Mucosa of stomach (tissue), 1 donor: ENCODE results near the gene MAST3.
"Not testable (repeated sequence)": the region's sequence is repeated elsewhere in the genome, so short reads cannot be mapped to it uniquely, and the experiment has no call there.

Source experiments
- H3K27me3 ChIP-seq: one replicate; pipeline ENCODE4 v1.7.0; 2013; ENCODE audit warnings: mild to moderate bottlenecking, low read length; ENCODE audit not compliant: control insufficient read depth, insufficient read depth
- H3K36me3 ChIP-seq: one replicate; pipeline ENCODE4 v1.7.0; 2013; ENCODE audit warnings: low read length; ENCODE audit not compliant: control insufficient read depth, insufficient read depth
- H3K4me1 ChIP-seq: one replicate; pipeline ENCODE4 v1.7.0; 2013; ENCODE audit warnings: mild to moderate bottlenecking, low read length; ENCODE audit not compliant: control insufficient read depth, insufficient read depth
- H3K4me3 ChIP-seq: one replicate; pipeline ENCODE4 v1.7.0; 2013; ENCODE audit warnings: low read length
- H3K9ac ChIP-seq: one replicate; pipeline ENCODE4 v1.7.0; 2013; ENCODE audit warnings: mild to moderate bottlenecking, low read length, moderate library complexity
- H3K9me3 ChIP-seq: one replicate; pipeline ENCODE4 v1.7.0; 2013; ENCODE audit warnings: mild to moderate bottlenecking, low read length, moderate library complexity; ENCODE audit not compliant: control insufficient read depth
- donor health status: Pancreatic carcinoma.

MAST3 gene

GRCh38 chr19:18105259-18105658 lies 7.7 kb downstream of the MAST3 start:
- H3K4me1 ChIP-seq = peaks cover 22% of the 10 kb centered on the region
- H3K36me3 ChIP-seq, H3K27me3 ChIP-seq, H3K9me3 ChIP-seq, H3K9ac ChIP-seq, H3K4me3 ChIP-seq: not testable (repeated sequence)

DNA sequence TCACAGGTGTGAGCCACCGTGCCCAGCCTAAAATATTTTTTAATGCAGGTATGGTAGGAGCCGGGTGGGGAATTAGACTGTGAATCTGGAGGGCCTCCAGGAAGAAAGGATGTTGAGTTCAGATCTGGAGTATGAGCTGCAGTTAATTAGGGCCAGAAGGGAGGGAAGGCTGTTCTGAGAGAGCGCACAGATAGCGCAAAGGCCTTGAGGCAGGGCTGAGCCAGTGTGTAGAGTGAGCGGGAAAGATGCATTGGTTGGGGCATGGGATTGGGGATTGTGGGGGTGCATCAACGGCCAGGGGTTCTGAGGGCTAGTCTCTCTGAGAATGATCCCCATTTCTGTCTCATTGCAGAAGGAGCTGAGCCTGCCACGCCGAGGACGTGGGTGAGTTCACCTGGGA lies 9.7 kb downstream of the MAST3 start:
- Histone ChIP-seq H3K9me3 (no peaks in the 10 kb centered on the region), H3K4me3 (no peak overlapping the region), H3K27me3 (no peaks in the 10 kb centered on the region), H3K9ac (no peak overlapping the region), H3K4me1 (peaks cover 33% of the 10 kb centered on the region), H3K36me3 (no peaks in the 10 kb centered on the region)

DNA sequence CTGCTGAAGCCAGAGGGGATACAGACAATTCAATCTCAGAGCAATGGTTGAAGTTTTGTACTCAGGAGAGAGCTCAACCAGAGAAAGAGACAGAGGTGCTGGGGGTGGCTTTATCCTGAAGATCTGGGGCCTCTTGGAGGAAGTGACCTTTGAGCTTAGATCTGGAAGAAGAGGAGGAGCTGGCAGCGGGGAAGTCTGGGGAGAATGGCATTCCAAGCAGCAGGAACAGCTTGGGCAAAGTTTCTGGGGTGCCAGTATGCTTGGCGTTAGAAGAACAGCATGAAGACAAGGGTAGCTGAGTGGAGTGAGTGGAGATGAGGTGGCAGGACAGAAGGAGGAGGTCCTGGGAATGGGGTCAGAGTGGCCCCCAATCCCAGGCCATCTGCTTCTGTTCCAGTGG lies 11.3 kb downstream of the MAST3 start:
- Histone ChIP-seq H3K4me3 (no peak overlapping the region), H3K9me3 (no peaks in the 10 kb centered on the region), H3K9ac (peak overlapping the region; percentile 76)

GRCh38 chr19:18109341-18109732 lies 11.8 kb downstream of the MAST3 start:
- no peaks in the 10 kb centered on the region for H3K9me3 ChIP-seq
- no peaks in the 10 kb centered on the region for H3K27me3 ChIP-seq
- no peaks in the 10 kb centered on the region for H3K36me3 ChIP-seq
- H3K9ac ChIP-seq = peak overlapping the region; percentile 76
- peaks cover 36% of the 10 kb centered on the region for H3K4me1 ChIP-seq
- H3K4me3 ChIP-seq = no peak overlapping the region

More for the DNA sequence above, 11.3 kb downstream of the MAST3 start:
- no peaks in the 10 kb centered on the region for H3K36me3 ChIP-seq
- H3K27me3 ChIP-seq = no peaks in the 10 kb centered on the region
- peaks cover 40% of the 10 kb centered on the region for H3K4me1 ChIP-seq

- no peaks in the 10 kb centered on the region for H3K9me3 ChIP-seq
- H3K4me3 ChIP-seq = peak overlapping the region; percentile 31
- H3K4me1 ChIP-seq = peaks cover 31% of the 10 kb centered on the region
- H3K9ac ChIP-seq = peak overlapping the region; percentile 76
- no peaks in the 10 kb centered on the region for H3K27me3 ChIP-seq
- H3K36me3 ChIP-seq = no peaks in the 10 kb centered on the region
Measured at GRCh38 chr19:18109733-18110608, 12.4 kb downstream of the MAST3 start.

DNA sequence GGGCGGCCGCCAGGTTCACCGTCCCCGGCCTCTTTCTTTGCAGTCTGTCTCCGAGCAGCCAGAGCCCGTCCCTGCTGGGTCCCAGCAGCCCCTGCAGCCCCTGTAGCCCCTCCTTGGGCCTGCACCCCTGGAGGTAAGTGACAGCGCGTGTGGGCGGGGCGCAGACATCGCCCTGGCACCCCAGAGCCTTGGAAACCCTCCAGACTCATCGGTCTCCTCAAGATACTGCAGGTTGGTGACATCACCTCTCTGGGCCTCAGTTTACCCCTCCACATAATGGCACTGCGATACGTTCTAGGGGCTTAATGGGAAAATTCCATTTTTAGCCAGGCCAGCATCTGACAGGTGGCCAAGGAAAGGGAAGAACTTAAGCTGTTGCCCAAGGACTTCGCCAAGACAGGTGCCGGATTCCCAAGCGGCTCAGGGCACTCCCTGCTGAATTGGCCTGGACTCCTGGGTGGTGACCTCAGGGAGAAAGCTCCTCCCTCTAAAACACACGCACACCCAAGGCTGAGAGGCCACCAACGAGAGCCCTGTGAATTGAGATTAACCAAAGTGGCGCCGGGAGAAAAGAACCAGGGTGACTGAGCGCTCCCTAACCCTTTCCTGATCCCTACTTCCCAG lies 13.1 kb downstream of the MAST3 start:
- Histone ChIP-seq H3K4me3 (peak overlapping the region; percentile 31), H3K36me3 (no peaks in the 10 kb centered on the region), H3K9ac (peak overlapping the region; percentile 76), H3K27me3 (no peaks in the 10 kb centered on the region), H3K9me3 (no peaks in the 10 kb centered on the region), H3K4me1 (peaks cover 31% of the 10 kb centered on the region)

- Histone ChIP-seq H3K36me3 (no peaks in the 10 kb centered on the region), H3K4me1 (peaks cover 40% of the 10 kb centered on the region), H3K9ac (no peak overlapping the region)
Measured at GRCh38 chr19:18112989-18113478, 15.5 kb downstream of the MAST3 start.

DNA sequence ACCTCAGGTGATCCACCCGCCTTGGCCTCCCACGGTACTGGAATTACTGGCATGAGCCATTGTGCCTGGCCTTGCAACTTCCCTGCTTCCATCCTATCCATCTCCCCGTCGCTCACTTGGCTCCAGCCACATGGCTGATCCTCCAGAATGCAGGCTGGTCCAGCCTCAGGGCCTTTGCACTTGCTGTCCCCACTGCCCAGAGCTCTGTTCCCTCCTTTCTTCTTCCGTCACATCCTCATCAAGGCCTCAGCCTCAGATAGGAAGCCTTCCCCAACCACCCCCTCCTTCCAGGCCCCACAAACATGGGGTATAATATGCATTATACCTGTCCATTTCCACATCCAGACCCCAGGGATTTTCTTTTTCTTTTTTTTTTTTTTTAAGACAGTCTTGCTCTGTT lies 16.2 kb downstream of the MAST3 start:
- H3K4me3 ChIP-seq = no peak overlapping the region
- H3K9ac ChIP-seq = no peak overlapping the region
- H3K27me3 ChIP-seq = no peaks in the 10 kb centered on the region
- H3K4me1 ChIP-seq = peaks cover 45% of the 10 kb centered on the region
- H3K36me3 ChIP-seq = no peaks in the 10 kb centered on the region
- H3K9me3 ChIP-seq = no peaks in the 10 kb centered on the region

More at GRCh38 chr19:18112989-18113478, 15.5 kb downstream of the MAST3 start:
- Histone ChIP-seq H3K9me3 (no peaks in the 10 kb centered on the region), H3K27me3 (no peaks in the 10 kb centered on the region), H3K4me3 (no peak overlapping the region)

DNA sequence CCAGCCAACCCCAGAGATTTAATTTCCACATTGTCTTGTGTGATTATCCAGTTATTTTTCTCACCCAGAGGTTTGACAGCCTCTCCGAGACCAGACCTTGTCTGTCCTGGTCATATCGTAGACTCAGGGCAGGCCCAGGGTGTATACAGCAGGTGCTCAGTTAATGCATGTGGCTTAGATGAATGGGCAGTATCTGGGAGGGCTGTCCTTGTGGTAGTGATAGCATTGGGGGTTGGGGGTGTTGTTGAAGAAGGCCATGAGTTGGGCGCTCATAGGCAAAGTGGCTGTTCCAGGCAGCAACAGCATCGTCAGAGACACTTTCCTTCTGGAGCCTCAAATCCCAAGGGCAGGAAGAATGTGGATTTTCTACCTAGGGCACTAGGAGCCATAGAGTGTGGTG lies 16.9 kb downstream of the MAST3 start:
- Histone ChIP-seq H3K4me1 (peaks cover 45% of the 10 kb centered on the region), H3K9ac (no peak overlapping the region), H3K27me3 (no peaks in the 10 kb centered on the region), H3K4me3 (no peak overlapping the region), H3K9me3 (no peaks in the 10 kb centered on the region), H3K36me3 (no peaks in the 10 kb centered on the region)

GRCh38 chr19:18117364-18117691 lies 19.8 kb downstream of the MAST3 start:
- Histone ChIP-seq H3K27me3 (no peaks in the 10 kb centered on the region), H3K4me1 (peaks cover 31% of the 10 kb centered on the region), H3K36me3 (no peaks in the 10 kb centered on the region), H3K4me3 (no peak overlapping the region), H3K9ac (peak overlapping the region; percentile 28), H3K9me3 (no peaks in the 10 kb centered on the region)

DNA sequence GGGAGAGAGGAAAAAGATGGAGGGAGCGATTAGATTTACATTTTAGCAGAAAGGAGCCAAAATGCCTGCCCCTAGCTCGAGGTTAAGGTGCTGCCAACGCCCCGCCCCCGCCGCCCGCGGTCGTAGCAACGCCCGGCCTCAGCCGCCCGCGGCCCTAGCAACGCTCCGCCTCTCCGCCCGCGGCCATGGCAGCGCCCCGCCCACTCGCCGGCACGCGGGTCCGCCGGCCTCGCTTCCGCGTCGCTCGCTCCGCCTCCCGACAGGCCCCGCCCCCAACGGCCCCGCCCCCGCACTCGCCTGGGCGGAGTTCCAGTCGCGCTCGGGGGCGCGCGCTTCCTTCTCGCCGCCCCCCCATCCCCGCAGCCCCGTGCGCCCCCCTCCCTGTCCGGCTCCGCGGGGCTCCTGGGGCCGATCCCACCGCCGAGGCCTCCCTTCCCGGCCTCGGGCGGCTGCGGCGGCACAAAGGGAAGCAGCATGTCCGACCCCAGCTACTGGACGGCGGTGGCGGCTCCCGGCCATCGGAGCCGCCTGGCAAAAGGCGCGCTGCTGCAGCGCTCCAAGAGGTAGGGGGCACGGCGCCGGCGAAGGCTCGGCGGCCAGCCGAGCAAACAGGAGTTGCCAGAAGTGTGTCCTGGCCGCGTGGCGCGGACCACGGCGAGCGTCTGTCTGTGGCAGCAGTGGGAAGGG lies 20.3 kb downstream of the MAST3 start:
- Histone ChIP-seq H3K9ac (peak overlapping the region; percentile 76), H3K9me3 (no peaks in the 10 kb centered on the region), H3K27me3 (no peaks in the 10 kb centered on the region), H3K4me1 (peaks cover 26% of the 10 kb centered on the region), H3K36me3 (no peaks in the 10 kb centered on the region), H3K4me3 (peak overlapping the region; percentile 36)
